OCI-LY3 (cell line): ENCODE measurements around the gene CGB3.

Experiments used
- CTCF ChIP-seq: fragments of 200-600, 300-600 bp; sonication (generic); IDR thresholded peaks from 2 replicates; pipeline ENCODE4 v1.5.1; 2014; ENCODE audit warnings: antibody characterized with exemption, low read length, low read depth
- EZH2phosphoT487 ChIP-seq: fragments of 200-600 bp; shearing (Covaris generic); IDR thresholded peaks from 2 replicates; pipeline ENCODE4 v1.6.1; 2018; ENCODE audit warnings: antibody characterized with exemption, mixed run types, low read depth

- no peak for TF ChIP-seq CTCF
- no peak for TF ChIP-seq EZH2phosphoT487
Measured at GRCh38 chr19:49061445-49061844, 37.3 kb upstream of the CGB3 start.
